ENCODE measurements around the gene OR2T1. TPM values are rescaled to one million over a fixed set of nuclear protein-coding genes. Genes with fewer than 3 reads are reported as not detected.

The OR2T1 gene
- total and polyA plus RNA-seq, 2 of the 8 experiments (the other 6 are each of a cell fraction or from before 2014, with no cell fraction given): not detected

DNA sequence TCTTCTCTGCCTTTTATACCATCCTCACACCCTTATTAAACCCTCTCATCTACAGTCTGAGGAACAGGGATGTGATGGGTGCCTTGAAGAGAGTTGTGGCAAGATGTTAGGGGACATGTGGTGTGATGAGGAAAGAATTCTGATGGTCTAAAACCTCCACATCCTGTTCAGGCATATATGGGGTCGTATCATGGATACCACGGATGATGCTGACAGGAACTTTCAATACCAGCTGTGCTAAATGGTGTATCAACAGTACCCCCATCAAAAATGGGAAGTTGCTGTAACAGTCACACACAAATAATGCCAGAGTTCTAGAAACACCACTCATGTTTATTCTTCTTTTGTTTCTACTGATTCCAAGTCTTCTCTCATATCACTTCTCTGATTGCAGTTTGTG, 14.4 kb upstream of the OR2T1 start:
- no peak for DNase-seq (ENCODE audit: low read depth in 1 of 2, low spot score in 2 of 2)
- Histone ChIP-seq H3K9ac (replicated peaks in 1 of 4; ENCODE audit: extremely low read depth in 1 of 4, low read depth in 3 of 4, low read length in 3 of 4) (no peak overlapping the region), H2BK120ac (replicated peaks; ENCODE audit: low read depth, low read length) (no peak overlapping the region), H3K9me3 (ENCODE audit: insufficient read depth in 2 of 2, low read depth in 1 of 2, low read length in 1 of 2) (peaks cover 75 to 83% of the 10 kb centered on the region in 2 experiments), H3K4me3 (ENCODE audit: extremely low read depth in 1 of 4, insufficient read depth in 2 of 4, low read depth in 3 of 4, low read length in 4 of 4) (no peak overlapping the region), H3K27me3 (replicated peaks in 1 of 4; ENCODE audit: control insufficient read depth in 3 of 4, extremely low read depth in 1 of 4, insufficient read depth in 3 of 4, low read length in 3 of 4) (no peaks in the 10 kb centered on the region), H3K23ac (ENCODE audit: insufficient read length) (no peak overlapping the region), H3K18ac (ENCODE audit: extremely low read depth, low read length) (no peak overlapping the region), H2BK20ac (ENCODE audit: low read length) (no peak overlapping the region), H2AK5ac (ENCODE audit: low read depth, low read length) (no peak overlapping the region), H3K79me1 (ENCODE audit: low read depth, low read length) (no peaks in the 10 kb centered on the region), H3K36me3 (ENCODE audit: control insufficient read depth in 2 of 4, insufficient read depth in 4 of 4, low read length in 3 of 4) (no peaks in the 10 kb centered on the region), H3K4me2 (ENCODE audit: insufficient read depth in 1 of 2, low read depth in 2 of 2, low read length in 2 of 2) (no peak overlapping the region), H3K79me2 (ENCODE audit: control insufficient read depth in 1 of 2, insufficient read depth in 2 of 2, low read length in 2 of 2) (no peaks in the 10 kb centered on the region), H3K23me2 (ENCODE audit: low read depth, low read length) (no peaks in the 10 kb centered on the region), H3K56ac (replicated peaks; ENCODE audit: insufficient read length, low read depth, low read length) (no peak overlapping the region), H2BK5ac (ENCODE audit: low read depth, low read length) (no peak overlapping the region), H4K91ac (replicated peaks; ENCODE audit: insufficient read length, low read length) (no peak overlapping the region), H4K20me1 (replicated peaks in 1 of 2; ENCODE audit: control insufficient read depth in 1 of 2, insufficient read depth in 2 of 2, low read length in 2 of 2) (no peaks in the 10 kb centered on the region), H3K14ac (ENCODE audit: insufficient read length) (no peak overlapping the region), H2BK12ac (ENCODE audit: low read depth, low read length) (no peak overlapping the region), H2AFZ (ENCODE audit: low read length) (no peak overlapping the region), H3K4ac (replicated peaks; ENCODE audit: insufficient read length, low read depth, low read length) (no peak overlapping the region), H2BK15ac (ENCODE audit: low read length) (no peak overlapping the region), H4K5ac (ENCODE audit: insufficient read length, low read depth, low read length) (no peak overlapping the region), H3K4me1 (replicated peaks in 1 of 4; ENCODE audit: control insufficient read depth in 3 of 4, insufficient read depth in 4 of 4, low read length in 3 of 4) (no peaks in the 10 kb centered on the region), H3K27ac (ENCODE audit: low read depth, low read length) (no peak overlapping the region), H4K8ac (ENCODE audit: extremely low read depth, insufficient read depth, low read length) (no peak overlapping the region)
- 79% methylated on average over 2 of the region's 2 CpGs; no CpG with 5 or more reads in 1 of the 2 experiments for WGBS, 2 experiments (ENCODE audit: extremely low coverage in 1 of 2, insufficient coverage in 1 of 2, insufficient read length in 1 of 2, insufficient replicate concordance in 2 of 2, low coverage in 1 of 2, low lambda C conversion rate in 2 of 2, missing lambda C conversion rate in 1 of 2)
- no peak for FAIRE-seq
- POLR2A ChIA-PET (ENCODE audit: partially characterized antibody): no interaction called here
- no peak for TF ChIP-seq POLR2A (IDR thresholded peaks at IDR 0.05; ENCODE audit: control extremely low read depth in 1 of 2, low read depth in 2 of 2, low read length in 2 of 2)
- TF ChIP-seq RXRA (IDR thresholded peaks at IDR 0.05; ENCODE audit: insufficient read depth, low read depth, low read length): no peak
- no peak for TF ChIP-seq YY1 (IDR thresholded peaks at IDR 0.05; ENCODE audit: low read depth, low read length)
- TF ChIP-seq, protein P1, sequence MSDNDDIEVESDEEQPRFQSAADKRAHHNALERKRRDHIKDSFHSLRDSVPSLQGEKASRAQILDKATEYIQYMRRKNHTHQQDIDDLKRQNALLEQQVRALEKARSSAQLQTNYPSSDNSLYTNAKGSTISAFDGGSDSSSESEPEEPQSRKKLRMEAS (IDR thresholded peaks at IDR 0.05): no peak
- TF ChIP-seq EP300 (IDR thresholded peaks at IDR 0.05; ENCODE audit: borderline replicate concordance in 1 of 2, low read depth in 2 of 2, low read length in 2 of 2): no peak
- TF ChIP-seq JUND (IDR thresholded peaks at IDR 0.05; ENCODE audit: low read length): no peak
- TF ChIP-seq PHF8 (conservative IDR thresholded peaks at IDR 0.05; ENCODE audit: low read depth, low read length): no peak
- TF ChIP-seq GABPA (IDR thresholded peaks at IDR 0.05; ENCODE audit: borderline replicate concordance, insufficient read depth, low read length): no peak
- no peak for TF ChIP-seq CHD2 (IDR thresholded peaks at IDR 0.05; ENCODE audit: low read length)
- TF ChIP-seq SP4 (IDR thresholded peaks at IDR 0.05; ENCODE audit: low read length): no peak
- no peak for TF ChIP-seq TAF7 (optimal IDR thresholded peaks at IDR 0.05; ENCODE audit: borderline replicate concordance, low read depth, low read length)
- CTCF ChIA-PET (ENCODE audit: partially characterized antibody): no interaction called here
